Brain microvascular endothelial cell (primary cell): Measurements from ENCODE around the gene GSG1L.

Experiments used
- DNase-seq: peaks from one replicate; pipeline ENCODE4 v3.0.0-alpha.2; 2020
- H3K27ac ChIP-seq: fragments of 250-450 bp; sonication (Bioruptor Pico); 2 replicates; pipeline ENCODE4 v1.5.1; 2020; ENCODE audit warnings: mild to moderate bottlenecking, moderate library complexity
- H3K27me3 ChIP-seq: fragments of 250-450 bp; sonication (Bioruptor Pico); replicated peaks from 2 replicates; pipeline ENCODE4 v1.5.1; 2020; ENCODE audit warnings: mild to moderate bottlenecking
- H3K36me3 ChIP-seq: fragments of 250-450 bp; sonication (Bioruptor Pico); replicated peaks from 2 replicates; pipeline ENCODE4 v1.5.1; 2020; ENCODE audit warnings: mild to moderate bottlenecking
- H3K4me3 ChIP-seq: 2 replicates; pipeline ENCODE4 v1.5.1; 2011; ENCODE audit warnings: low read depth, mild to moderate bottlenecking, control low read depth, low read length, moderate library complexity
- CTCF ChIP-seq: IDR thresholded peaks from 2 replicates; pipeline ENCODE4 v1.5.1; 2011; ENCODE audit warnings: low read depth, mild to moderate bottlenecking, moderate library complexity, low read length, control low read depth, inconsistent platforms; ENCODE audit errors: missing control alignments
- in situ Hi-C: cut with HindIII; loops from 2 replicates; pipeline ENCODE4 v1.10.0; 2017; ENCODE audit warnings: low sequenced_read_pairs, low pct_ligation_motif_present

GSG1L gene

GRCh38 chr16:27819356-27819755, 244.2 kb downstream of the GSG1L start:
- in situ Hi-C loops = no loop called here
- Histone ChIP-seq H3K27ac (no peak overlapping the region), H3K4me3 (no peak overlapping the region), H3K27me3 (peaks cover 14% of the 10 kb centered on the region), H3K36me3 (no peaks in the 10 kb centered on the region)
- no peak for DNase-seq
- no peak for TF ChIP-seq CTCF

DNA sequence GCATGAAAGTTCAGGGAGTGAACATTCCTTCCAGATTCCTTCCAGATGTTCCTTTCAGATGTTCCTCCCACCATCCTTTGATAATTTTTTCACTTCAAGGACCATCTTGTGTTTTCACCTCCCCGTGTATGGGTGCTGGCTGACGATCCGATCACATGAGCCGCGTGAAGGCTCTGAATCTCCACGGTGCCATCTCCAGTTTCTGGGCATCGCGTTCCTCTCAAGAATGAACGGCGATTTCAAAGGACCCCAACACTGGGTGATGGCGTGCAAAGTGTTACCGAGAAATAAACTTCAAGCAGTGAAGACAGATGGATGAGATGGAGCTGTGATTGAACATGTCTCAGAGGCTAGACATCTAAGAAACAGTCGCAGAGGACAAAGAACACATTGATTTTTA, 245.3 kb downstream of the GSG1L start:
- Histone ChIP-seq H3K27me3 (peaks cover 14% of the 10 kb centered on the region), H3K27ac (no peak overlapping the region), H3K4me3 (no peak overlapping the region), H3K36me3 (no peaks in the 10 kb centered on the region)
- no peak for TF ChIP-seq CTCF
- in situ Hi-C loops = no loop called here
- DNase-seq = no peak

GRCh38 chr16:27817038-27817437, 246.5 kb downstream of the GSG1L start:
- in situ Hi-C loops = no loop called here
- DNase-seq = no peak
- no peak for TF ChIP-seq CTCF

DNA sequence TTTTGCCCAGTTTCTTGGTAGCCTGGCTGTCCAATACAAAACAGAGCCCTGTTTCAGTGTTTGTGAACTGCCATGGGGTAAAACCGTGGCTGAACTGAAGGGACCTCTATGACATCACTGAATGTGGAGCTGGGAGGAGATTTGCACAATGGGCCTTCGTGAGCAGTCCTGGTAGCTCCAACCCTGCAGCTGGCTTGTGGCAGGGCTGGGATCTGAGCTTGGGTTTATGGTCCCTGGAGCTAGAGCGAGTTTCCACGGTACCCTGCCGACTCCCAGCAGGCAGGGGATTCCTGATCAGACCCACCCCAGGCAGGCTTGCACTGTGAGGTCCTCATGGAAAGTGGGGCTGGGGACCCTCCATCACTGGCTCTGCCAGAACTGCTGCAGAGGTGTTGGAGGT, 247.0 kb downstream of the GSG1L start:
- TF ChIP-seq CTCF = no peak
- in situ Hi-C loops = no loop called here
- H3K27me3 ChIP-seq = peaks cover 14% of the 10 kb centered on the region
- H3K4me3 ChIP-seq = no peak overlapping the region
- H3K36me3 ChIP-seq = no peaks in the 10 kb centered on the region
- DNase-seq = no peak
- H3K27ac ChIP-seq = no peak overlapping the region

More at GRCh38 chr16:27817038-27817437, 246.5 kb downstream of the GSG1L start:
- H3K4me3 ChIP-seq = no peak overlapping the region
- peaks cover 14% of the 10 kb centered on the region for H3K27me3 ChIP-seq
- no peaks in the 10 kb centered on the region for H3K36me3 ChIP-seq
- no peak overlapping the region for H3K27ac ChIP-seq

- no peak for DNase-seq
- no peak for TF ChIP-seq CTCF
- no peak overlapping the region for H3K4me3 ChIP-seq
- H3K36me3 ChIP-seq = no peaks in the 10 kb centered on the region
- H3K27ac ChIP-seq = no peak overlapping the region
- peaks cover 12% of the 10 kb centered on the region for H3K27me3 ChIP-seq
- in situ Hi-C loops = no loop called here
Measured at GRCh38 chr16:27813591-27813990, 249.9 kb downstream of the GSG1L start.

GRCh38 chr16:27811881-27812280, 251.6 kb downstream of the GSG1L start:
- no peak for TF ChIP-seq CTCF
- no peak for DNase-seq
- Histone ChIP-seq H3K27ac (no peak overlapping the region), H3K27me3 (no peaks in the 10 kb centered on the region), H3K36me3 (no peaks in the 10 kb centered on the region), H3K4me3 (no peak overlapping the region)
- in situ Hi-C loops = no loop called here
